ENCODE data around the gene MON2.

MON2 gene

GRCh38 chr12:62643486-62643885 is 176.9 kb downstream of the MON2 start:
- no peaks in the 10 kb centered on the region for H3K27me3 ChIP-seq (ENCODE audit: control insufficient read depth in 1 of 2, insufficient read depth in 2 of 2, low read length in 2 of 2)
- H3K4me1 ChIP-seq (ENCODE audit: insufficient read depth, low read length), result peaks cover 6% of the 10 kb centered on the region
- H3K36me3 ChIP-seq (ENCODE audit: insufficient read depth, low read length), result no peaks in the 10 kb centered on the region
- no peaks in the 10 kb centered on the region for H3K9me3 ChIP-seq (ENCODE audit: low read length)
- H3K4me3 ChIP-seq (ENCODE audit: low read depth in 1 of 2, low read length in 2 of 2), result no peak overlapping the region
- H3K27ac ChIP-seq (ENCODE audit: low read depth, low read length), result no peak overlapping the region
- H3K9ac ChIP-seq (ENCODE audit: low read length), result no peak overlapping the region

- Histone ChIP-seq H3K9ac (ENCODE audit: low read length) (no peak overlapping the region), H3K4me1 (ENCODE audit: insufficient read depth, low read length) (peaks cover 6% of the 10 kb centered on the region), H3K27ac (ENCODE audit: low read depth, low read length) (no peak overlapping the region), H3K4me3 (ENCODE audit: low read depth in 1 of 2, low read length in 2 of 2) (no peak overlapping the region), H3K27me3 (ENCODE audit: control insufficient read depth in 1 of 2, insufficient read depth in 2 of 2, low read length in 2 of 2) (no peaks in the 10 kb centered on the region), H3K9me3 (ENCODE audit: low read length) (no peaks in the 10 kb centered on the region), H3K36me3 (ENCODE audit: insufficient read depth, low read length) (no peaks in the 10 kb centered on the region)
These were observed 179.9 kb downstream of the MON2 start for GRCh38 chr12:62646566-62646965.

- Histone ChIP-seq H3K27ac (ENCODE audit: low read depth, low read length) (no peak overlapping the region), H3K36me3 (ENCODE audit: insufficient read depth, low read length) (no peaks in the 10 kb centered on the region), H3K4me1 (ENCODE audit: insufficient read depth, low read length) (peaks cover 6% of the 10 kb centered on the region), H3K4me3 (ENCODE audit: low read depth in 1 of 2, low read length in 2 of 2) (no peak overlapping the region), H3K9me3 (ENCODE audit: low read length) (no peaks in the 10 kb centered on the region), H3K27me3 (ENCODE audit: control insufficient read depth in 1 of 2, insufficient read depth in 2 of 2, low read length in 2 of 2) (no peaks in the 10 kb centered on the region), H3K9ac (ENCODE audit: low read length) (no peak overlapping the region)
These were observed 181.0 kb downstream of the MON2 start for GRCh38 chr12:62647586-62647985.

- Histone ChIP-seq H3K4me1 (ENCODE audit: insufficient read depth, low read length) (peaks cover 6% of the 10 kb centered on the region), H3K9ac (ENCODE audit: low read length) (no peak overlapping the region), H3K9me3 (ENCODE audit: low read length) (no peaks in the 10 kb centered on the region), H3K4me3 (ENCODE audit: low read depth in 1 of 2, low read length in 2 of 2) (no peak overlapping the region), H3K27ac (ENCODE audit: low read depth, low read length) (no peak overlapping the region), H3K36me3 (ENCODE audit: insufficient read depth, low read length) (no peaks in the 10 kb centered on the region), H3K27me3 (ENCODE audit: control insufficient read depth in 1 of 2, insufficient read depth in 2 of 2, low read length in 2 of 2) (no peaks in the 10 kb centered on the region)
These were observed 182.9 kb downstream of the MON2 start for GRCh38 chr12:62649412-62650138.
